ENCODE data around the gene OPRL1.
A peak's percentile ranks its signal among the peaks of the same experiment; 100 is the strongest.
"Not testable (repeated sequence)": the region's sequence is repeated elsewhere in the genome, so short reads cannot be mapped to it uniquely, and the experiment has no call there.

Gene OPRL1

DNA sequence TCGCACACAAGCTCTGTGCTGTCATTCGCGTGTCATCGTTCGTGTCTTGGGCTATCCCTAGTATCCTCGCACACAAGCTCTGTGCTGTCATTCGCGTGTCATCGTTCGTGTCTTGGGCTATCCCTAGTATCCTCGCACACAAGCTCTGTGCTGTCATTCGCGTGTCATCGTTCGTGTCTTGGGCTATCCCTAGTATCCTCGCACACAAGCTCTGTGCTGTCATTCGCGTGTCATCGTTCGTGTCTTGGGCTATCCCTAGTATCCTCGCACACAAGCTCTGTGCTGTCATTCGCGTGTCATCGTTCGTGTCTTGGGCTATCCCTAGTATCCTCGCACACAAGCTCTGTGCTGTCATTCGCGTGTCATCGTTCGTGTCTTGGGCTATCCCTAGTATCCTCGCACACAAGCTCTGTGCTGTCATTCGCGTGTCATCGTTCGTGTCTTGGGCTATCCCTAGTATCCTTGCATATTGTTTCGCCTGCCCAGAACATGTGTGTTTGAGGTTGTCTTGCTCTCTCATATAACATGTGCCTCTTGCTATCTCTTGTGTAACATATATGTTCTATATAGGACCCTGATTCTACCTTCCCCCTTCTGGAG, 7.4 kb downstream of the OPRL1 start:
- not testable (repeated sequence) for ATAC-seq

DNA sequence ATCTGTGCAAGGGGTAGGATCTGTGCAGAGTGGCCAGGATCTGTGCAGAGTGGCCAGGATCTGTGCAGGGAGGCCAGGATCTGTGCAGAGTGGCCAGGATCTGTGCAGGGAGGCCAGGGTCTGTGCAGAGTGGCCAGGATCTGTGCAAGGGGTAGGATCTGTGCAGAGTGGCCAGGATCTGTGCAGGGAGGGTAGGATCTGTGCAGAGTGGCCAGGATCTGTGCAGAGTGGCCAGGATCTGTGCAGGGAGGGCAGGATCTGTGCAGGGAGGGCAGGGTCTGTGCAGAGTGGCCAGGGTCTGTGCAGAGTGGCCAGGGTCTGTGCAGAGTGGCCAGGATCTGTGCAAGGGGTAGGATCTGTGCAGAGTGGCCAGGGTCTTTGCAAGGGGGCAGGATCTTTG, 8.7 kb downstream of the OPRL1 start:
- not testable (repeated sequence) for ATAC-seq

DNA sequence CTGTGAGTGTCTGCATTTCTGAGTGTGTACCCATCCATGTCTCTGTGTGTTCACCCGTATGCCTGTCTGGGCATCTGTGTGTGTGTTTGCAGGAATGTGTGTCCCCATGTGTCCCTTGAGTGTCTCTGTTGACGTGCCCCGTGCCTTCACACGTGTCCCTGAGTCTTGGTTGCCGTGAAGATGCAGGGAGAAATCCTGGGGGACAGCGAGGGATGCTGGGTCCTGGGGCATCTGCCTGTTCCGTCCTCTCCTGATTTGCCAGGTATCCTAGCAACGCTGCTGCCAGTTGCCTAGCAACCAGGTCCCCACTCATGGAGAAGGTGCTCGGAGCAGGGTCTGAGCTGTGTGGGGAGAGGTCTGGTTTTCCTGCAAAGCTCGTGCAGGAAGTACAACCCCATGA, 10.3 kb downstream of the OPRL1 start:
- no peak for ATAC-seq

DNA sequence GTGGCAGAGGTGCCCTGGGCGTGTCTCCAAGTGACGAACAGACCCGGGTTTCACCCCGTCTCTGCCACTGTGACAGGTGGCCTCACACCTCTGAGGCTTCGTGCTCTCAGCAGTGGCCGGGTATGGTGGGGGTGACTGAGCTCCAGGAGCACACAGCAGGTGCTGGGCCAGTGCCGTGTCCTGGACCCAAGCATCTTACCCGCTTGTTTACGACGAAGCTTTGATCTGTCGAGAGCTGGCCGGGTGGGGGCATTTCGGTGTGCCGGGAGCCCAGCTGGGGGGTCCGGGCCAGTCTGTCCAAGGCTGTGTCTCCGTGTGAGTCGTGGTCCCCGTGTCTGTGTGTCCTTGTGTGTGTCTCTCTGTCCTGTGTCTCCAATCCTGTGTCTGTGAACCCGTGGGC, 11.5 kb downstream of the OPRL1 start:
- no peak for ATAC-seq

DNA sequence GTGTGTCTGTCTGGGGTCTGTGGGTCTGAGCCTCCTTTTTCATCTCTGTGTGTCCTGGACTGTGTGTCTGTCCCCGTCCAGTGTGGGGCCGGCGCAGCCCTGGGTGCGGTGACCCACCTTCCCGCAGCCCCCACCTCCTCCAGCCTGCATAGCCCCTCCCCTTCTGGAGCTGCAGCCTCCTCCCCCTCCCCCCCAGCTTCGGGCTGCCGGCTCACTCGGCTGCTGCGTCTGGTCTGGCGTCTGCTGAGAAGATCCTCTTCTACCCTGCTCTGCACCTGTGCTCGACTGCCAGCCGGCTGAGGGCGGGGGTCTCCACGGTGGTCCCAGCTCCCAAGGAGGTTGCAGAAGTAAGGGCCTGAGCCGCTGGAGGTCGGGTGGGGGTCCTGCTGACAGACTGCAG, 11.9 kb downstream of the OPRL1 start:
- no peak for ATAC-seq

DNA sequence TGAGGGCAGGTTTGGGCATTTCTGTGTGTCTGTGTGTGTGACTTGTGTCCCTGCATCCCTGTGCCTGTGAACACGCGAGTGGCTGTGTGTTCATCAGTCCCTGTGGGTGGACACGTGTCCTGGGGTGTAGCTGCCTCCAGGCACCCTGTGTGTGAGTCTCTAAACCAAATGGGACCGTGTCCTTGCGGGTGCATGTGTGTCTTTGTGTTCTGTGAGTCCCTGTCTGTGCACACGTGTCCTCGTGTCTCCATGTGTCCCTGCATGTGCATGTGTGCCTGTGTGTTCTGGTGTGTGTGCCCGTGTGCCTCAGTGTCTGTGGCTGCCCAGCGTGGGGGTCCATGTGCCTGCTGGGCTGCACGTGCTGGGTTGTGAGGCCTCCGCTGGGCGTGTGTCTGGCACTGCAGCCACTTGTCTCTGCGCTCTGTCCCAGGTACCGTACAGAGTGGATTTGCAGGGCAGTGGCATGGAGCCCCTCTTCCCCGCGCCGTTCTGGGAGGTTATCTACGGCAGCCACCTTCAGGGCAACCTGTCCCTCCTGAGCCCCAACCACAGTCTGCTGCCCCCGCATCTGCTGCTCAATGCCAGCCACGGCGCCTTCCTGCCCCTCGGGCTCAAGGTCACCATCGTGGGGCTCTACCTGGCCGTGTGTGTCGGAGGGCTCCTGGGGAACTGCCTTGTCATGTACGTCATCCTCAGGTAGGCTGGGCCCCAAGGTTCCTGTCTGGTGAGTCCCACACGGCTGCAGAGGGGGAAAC, 12.6 kb downstream of the OPRL1 start:
- ATAC-seq, result no peak

DNA sequence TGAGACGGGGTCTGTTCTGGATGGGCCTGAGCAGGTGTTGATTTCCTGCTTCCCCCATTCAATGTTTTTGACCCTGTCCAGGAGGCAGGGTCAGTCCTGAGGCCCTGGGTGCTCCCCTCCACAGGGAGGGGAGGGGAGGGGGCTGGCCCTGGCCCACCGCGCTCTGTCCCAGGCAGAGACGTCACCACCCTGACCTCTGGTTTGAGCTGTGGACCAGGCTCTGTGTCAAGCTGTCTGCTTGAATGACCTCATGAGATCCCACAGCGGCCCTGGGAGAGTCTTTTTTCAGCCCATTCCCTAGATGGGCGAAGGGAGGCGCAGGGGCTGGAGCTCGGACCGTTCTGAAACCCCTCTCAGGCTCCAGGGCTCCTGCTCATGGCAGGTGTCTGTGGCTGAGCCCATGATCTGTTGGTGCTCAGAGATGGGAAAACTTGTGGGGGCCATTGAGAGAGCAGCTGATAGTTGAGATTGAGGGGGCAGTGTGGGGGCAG, 13.2 kb downstream of the OPRL1 start:
- ATAC-seq, result no peak

DNA sequence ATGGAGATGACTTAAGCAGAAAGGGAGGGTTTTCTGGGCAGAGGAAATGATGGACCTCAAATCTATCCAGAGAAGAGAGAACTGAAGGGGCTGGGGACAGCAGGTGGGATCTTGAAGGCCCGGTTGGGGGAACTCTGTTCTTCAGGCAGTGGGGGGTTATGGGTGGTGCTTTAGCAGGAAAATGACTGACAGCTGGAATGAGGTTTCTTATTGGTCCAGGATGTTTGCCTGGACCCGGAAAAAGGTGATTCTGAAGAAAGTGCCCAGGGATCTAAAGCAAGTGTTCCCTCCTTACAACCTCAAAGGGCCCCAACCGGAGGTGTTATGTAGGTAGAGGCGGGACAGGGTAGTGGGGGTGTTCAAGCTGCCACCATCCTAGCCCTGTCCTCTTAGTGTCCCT, 15.6 kb downstream of the OPRL1 start:
- no peak for ATAC-seq

DNA sequence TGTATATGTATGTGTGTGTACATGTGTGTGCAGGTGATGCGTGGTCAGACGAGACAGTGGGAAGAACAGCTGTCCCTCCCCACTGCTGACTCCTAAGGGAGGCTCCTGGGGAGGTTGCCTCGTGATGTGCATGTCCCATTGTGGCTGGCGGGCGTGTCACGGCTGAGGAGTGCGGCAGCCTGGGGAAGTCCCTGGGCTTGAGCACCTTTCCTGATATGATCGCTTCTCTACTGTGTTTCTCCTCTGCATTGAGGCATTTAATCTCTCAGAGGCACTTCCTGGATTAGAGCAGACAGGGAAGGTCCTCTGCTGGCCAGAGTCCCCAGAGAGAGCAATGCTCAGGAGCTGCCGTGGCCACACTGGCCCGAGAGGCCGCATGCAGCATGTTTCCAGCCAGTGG, 16.0 kb downstream of the OPRL1 start:
- peak in 1 of 2 donors; percentile 41 for ATAC-seq

DNA sequence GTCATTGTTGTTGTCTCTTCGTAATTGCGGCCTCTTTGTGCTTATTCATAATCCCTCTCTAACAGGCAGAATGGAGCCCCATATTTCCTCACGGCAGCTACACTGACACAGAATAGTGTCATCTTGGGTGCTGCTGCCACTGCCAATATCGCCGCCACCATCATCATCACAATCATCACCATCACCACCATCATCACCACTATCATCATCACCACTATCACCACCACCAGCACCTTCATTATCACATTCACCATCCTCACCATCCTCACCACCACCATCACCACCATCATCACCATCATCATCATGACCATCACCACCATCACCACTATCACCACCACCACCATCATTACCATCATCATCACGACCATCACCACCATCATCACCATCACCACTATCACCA, 16.7 kb downstream of the OPRL1 start:
- no peak for ATAC-seq

DNA sequence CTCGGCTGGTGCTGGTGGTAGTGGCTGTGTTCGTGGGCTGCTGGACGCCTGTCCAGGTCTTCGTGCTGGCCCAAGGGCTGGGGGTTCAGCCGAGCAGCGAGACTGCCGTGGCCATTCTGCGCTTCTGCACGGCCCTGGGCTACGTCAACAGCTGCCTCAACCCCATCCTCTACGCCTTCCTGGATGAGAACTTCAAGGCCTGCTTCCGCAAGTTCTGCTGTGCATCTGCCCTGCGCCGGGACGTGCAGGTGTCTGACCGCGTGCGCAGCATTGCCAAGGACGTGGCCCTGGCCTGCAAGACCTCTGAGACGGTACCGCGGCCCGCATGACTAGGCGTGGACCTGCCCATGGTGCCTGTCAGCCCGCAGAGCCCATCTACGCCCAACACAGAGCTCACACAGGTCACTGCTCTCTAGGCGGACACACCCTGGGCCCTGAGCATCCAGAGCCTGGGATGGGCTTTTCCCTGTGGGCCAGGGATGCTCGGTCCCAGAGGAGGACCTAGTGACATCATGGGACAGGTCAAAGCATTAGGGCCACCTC, 18.7 kb downstream of the OPRL1 start:
- no peak for ATAC-seq

DNA sequence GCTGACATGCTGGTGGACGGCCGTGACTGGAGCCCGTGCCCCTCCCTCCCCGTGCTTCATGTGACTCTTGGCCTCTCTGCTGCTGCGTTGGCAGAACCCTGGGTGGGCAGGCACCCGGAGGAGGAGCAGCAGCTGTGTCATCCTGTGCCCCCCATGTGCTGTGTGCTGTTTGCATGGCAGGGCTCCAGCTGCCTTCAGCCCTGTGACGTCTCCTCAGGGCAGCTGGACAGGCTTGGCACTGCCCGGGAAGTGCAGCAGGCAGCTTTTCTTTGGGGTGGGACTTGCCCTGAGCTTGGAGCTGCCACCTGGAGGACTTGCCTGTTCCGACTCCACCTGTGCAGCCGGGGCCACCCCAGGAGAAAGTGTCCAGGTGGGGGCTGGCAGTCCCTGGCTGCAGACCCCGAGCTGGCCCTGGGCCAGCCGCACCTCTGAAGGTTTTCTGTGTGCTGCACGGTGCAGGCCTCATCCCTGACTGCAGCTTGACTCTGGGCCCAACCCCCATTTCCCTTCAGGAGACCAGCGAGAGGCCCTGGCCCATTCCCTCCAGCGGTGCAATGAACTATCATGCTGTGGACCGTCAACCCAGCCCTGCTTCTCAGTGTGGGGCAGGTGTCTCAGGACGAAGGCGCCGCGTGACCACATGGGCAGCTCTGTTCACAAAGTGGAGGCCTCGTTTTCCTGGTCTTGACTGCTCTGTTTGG, 19.4 kb downstream of the OPRL1 start:
- no peak for ATAC-seq

DNA sequence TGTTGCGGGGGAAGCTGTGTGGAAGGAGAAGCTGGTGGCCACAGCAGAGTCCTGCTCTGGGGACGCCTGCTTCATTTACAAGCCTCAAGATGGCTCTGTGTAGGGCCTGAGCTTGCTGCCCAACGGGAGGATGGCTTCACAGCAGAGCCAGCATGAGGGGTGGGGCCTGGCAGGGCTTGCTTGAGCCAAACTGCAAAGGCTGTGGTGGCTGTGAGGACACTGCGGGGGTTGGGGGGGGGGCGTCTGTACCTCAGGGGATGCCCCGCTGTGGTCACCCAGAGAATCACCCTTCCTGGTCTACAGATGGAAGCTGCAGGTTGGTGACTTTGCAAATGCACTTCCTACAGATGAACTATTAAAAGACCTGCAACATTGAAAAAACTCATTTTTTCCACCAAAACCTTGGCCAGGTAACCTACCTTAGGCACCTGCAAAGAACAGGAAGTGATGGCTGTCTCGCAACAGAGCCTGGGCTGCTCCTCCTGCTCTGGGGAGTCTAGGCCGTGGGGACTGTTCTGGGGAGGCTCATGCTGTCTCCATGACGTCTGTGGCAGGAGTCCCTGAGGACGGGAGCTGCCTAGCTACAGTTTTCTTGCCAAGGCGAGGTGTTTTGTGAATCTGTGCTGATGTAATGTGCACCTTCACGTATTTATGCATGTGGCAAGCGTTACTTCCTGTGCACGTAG, 20.1 kb downstream of the OPRL1 start:
- ATAC-seq, result peak in 1 of 2 donors; percentile 37

DNA sequence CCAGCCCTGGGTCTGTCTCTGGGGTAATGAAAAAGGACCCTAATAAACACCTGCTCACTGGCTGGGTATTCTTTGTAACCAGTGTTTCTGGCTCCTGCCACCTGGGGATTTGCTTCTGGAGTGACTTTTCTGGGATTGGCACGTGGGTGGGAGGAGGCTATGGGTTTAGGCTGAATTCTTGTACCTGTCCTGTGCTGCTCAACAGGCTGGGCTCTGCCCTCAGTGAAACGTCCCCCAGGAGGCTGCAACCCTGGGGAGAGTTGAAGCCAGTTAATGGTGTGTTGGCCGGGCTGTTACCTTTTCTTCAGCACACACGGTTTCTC, 20.6 kb downstream of the OPRL1 start:
- ATAC-seq, result no peak

DNA sequence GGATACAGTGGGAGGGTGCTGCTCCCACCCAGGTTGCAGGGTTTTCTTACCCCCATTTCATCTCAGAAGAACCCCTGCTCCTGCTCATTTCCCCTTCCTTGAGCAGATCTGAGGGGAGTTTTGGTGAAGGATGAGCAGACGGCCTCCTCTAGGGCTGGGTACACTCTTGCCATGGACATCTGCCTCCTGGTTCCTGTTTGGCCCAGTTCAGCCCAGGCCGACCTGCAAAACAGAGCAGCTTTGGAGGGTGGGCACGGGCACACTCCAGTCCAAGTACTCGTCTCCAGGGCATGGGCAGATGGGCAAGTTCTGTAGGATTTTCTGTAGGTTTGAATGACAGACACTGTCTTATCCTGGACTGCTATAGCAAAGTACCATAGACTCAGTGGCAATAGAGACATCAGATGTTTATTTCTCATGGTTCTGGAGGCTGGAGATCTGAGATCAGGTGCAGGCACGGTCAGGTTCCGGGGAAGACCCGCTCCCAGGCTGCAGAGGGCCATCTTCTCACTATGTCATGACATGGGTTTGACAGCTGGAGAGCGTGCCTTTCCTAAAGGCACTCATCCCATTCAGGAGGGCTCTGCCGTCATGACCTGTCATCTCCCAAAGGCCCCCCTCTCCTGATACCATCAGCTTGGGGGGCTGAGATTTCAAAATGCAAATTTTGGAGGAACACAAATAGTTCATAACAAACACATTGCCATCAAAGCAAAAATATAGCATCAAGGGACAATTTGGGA, 21.2 kb downstream of the OPRL1 start:
- ATAC-seq, result no peak

DNA sequence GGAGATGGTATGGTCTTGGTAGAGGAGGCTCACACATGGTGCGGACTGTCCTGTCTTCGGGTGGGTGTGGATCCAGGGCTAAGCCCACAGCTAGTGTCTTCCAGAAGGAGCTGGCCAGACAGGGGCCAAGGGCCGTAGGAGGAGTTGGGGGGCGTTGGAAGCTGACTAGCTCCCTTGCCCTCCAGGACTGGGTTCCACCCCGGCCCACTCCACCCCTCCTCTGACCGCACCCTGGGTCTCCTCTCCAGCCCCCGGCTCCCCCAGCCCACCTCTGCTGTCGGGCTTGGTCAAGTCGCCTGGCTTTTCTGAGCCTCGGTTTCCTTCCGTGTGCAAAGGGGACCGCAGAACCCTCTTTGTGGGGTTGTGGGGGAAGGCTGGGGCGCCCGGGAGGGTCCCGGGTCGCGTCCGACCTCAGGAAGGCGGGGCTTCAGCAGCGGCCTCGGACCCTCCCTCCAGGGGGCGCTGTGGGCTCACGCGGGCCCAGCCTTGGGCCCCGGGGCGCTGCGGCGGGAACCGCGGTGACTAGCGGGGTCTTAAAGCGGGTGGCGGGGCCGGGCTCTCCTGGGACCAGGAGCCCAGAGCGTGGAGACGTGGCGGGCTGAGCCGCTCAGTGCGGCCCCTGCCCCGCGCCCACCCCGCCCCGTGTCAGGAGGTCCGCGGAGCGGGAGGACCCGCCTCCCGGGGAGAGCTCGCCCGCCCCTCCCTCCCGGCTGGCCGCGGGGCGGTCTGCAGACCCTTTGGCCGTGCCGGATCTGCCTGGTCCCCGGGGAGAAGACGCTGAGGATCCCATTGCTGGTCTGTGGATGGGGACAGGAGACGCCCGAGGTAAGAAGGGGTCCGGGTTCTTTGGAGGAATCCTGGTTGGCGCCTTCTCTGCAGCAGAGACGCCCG, 22.1 kb downstream of the OPRL1 start:
- ATAC-seq, result peak; percentile 73 to 76

DNA sequence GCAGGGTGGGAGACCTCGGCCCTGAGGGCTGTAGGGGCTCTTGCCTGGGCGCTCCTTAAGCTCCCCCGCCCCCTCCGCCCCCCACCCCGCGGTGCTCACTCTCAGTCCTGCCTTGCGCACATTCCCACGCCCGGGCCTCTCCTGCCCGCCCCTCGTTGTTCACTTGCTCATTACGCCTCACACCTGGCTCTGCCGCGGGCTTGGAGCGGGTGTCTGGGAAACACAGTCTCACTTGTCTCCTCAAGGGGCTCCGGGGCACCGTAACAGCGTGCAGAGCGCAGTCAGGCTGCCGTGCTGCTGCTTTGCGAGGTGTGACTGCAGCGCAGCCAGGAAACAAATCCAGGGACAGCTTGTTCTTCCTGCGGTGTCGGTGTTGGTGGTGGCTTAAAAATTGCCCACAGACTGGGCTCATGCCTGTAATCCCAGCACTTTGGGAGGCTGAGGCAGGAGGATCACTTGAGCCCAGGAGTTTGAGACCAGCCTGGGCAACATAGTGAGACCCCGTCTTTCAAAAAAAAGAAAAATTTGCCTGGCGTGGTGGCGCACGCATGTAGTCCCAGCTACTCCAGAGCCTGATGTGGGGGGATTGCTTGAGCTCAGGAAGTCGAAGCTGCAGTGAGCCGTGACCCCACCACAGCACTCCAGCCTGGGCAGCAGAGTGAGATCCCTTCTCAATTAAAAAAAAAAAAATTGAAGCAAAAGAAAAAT, 22.9 kb downstream of the OPRL1 start:
- ATAC-seq, result no peak

DNA sequence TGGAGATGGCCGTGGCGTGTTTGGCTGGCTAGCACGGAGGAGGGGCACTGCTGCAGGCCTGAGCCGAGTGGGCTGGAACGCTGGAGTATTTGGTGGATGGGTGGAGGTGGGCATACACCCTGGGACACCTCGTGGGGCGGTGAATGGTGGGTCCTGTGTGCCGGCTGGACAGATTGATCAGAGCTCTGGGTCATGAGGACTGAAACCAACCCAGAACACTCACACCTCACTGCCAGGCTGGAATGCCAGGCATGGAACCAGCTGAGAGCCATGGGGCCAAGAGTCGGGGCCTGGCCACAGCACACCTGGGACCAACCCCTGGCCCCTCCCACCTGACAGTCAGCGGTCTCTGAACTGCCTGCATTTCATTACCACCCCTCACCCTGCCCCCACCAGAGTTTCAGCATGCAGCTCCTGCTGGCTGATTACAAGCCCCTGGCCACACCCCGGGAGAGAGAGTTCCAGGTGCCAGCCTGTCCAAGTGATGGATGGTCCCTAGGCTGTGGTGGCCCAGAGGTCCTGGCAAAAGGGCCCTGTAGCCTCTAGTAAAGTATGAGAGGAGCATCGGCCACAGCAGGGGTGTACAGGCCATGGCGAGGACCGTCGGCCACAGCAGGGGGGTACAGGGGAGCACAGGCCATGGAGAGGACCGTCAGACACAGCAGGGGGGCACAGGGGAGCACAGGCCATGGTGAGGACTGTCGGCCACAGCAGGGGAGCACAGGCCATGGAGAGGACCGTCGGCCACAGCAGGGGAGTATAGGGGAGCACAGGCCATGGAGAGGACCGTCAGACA, 24.2 kb downstream of the OPRL1 start:
- ATAC-seq, result no peak

DNA sequence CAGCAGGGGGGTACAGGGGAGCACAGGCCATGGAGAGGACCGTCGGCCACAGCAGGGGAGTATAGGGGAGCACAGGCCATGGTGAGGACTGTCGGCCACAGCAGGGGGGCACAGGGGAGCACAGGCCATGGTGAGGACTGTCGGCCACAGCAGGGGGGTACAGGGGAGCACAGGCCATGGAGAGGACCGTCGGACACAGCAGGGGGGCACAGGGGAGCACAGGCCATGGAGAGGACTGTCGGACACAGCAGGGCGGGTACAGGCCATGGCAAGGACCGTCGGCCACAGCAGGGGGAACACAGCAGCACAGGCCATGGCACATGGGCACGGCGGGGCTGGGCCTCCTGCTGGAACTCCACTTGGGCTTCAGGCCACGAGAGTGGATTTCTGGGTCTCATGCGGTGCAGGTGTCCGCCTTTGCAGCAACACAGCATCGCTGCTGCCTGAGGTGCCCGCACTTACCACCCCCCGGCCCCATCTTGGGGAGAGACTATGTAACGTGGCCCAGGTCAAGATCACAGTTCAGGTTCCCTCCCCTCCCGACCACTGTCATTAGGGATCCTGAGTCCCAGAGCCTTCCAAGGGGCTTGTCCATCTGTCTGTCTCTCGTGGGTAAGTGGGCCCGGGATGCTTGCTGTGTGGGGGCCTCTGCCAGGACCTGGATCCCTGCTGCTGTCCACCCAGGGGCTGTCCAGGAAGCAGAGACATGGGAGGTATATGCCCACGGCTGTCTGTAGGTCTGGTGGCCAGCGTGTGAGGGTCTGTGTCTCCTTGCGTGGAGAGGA, 25.0 kb downstream of the OPRL1 start:
- ATAC-seq, result no peak
